GM12878 (cell line): ENCODE data around the gene MRPS14. TPM values are rescaled to one million over a fixed set of nuclear protein-coding genes. Genes with fewer than 3 reads are reported as not detected.
A peak's percentile ranks its signal among the peaks of the same experiment; 100 is the strongest.

ENCODE experiments used
- ATF7 ChIP-seq: fragments of 450-650 bp; IDR thresholded peaks from 2 replicates; pipeline ENCODE4 v1.6.1; 2016; ENCODE audit warnings: low read depth, mild to moderate bottlenecking
- CEBPB ChIP-seq, 2 experiments: fragments of 150-350 bp in 1 of 2; IDR thresholded peaks; 2 replicates each; pipeline ENCODE4 v1.6.1; 2012 to 2014; ENCODE audit warnings: low read depth in 2 of 2, low read length in 2 of 2, borderline replicate concordance in 1 of 2, inconsistent platforms in 1 of 2
- CHD1 ChIP-seq: IDR thresholded peaks from 2 replicates; pipeline ENCODE4 v1.6.1; 2012; ENCODE audit warnings: low read depth, low read length, improper control_type of control experiment
- FOXM1 ChIP-seq: IDR thresholded peaks from 2 replicates; pipeline ENCODE4 v1.6.1; 2012; ENCODE audit warnings: low read depth, mild to moderate bottlenecking, inconsistent platforms, low read length, moderate library complexity
- HCFC1 ChIP-seq: fragments of 150-350 bp; IDR thresholded peaks from 2 replicates; pipeline ENCODE4 v1.6.1; 2014; ENCODE audit warnings: low read length
- HDAC2 ChIP-seq: fragments of 200-600 bp; sonication (generic); IDR thresholded peaks from 2 replicates; pipeline ENCODE4 v1.6.1; 2017
- JUND ChIP-seq: IDR thresholded peaks from 2 replicates; pipeline ENCODE4 v1.6.1; 2012; ENCODE audit warnings: low read depth, mild to moderate bottlenecking, low read length, improper control_type of control experiment, moderate library complexity
- KAT2A ChIP-seq: conservative IDR thresholded peaks from 2 replicates; pipeline ENCODE4 v1.6.1; 2011; ENCODE audit warnings: low read depth, low read length; ENCODE audit not compliant: control insufficient read depth
- MEF2B ChIP-seq: fragments of 450-650 bp; IDR thresholded peaks from 2 replicates; pipeline ENCODE4 v1.6.1; 2018; ENCODE audit warnings: mild to moderate bottlenecking, moderate library complexity; ENCODE audit not compliant: partially characterized antibody, poor library complexity, severe bottlenecking
- MYB ChIP-seq: fragments of 150-350 bp; IDR thresholded peaks from 2 replicates; pipeline ENCODE4 v1.6.1; 2014; ENCODE audit warnings: mild to moderate bottlenecking, low read depth, low read length, borderline replicate concordance
- NR2C1 ChIP-seq: fragments of 450-650 bp; IDR thresholded peaks from 2 replicates; pipeline ENCODE4 v1.6.1; 2017; ENCODE audit warnings: antibody characterized with exemption, mild to moderate bottlenecking, moderate library complexity
- PML ChIP-seq: IDR thresholded peaks from 2 replicates; pipeline ENCODE4 v1.6.1; 2012; ENCODE audit warnings: low read length, inconsistent platforms
- POLR2A ChIP-seq: IDR thresholded peaks from 2 replicates; pipeline ENCODE4 v1.6.1; 2011; ENCODE audit warnings: low read depth, mild to moderate bottlenecking, low read length
- RELA ChIP-seq: fragments of 450-650 bp; IDR thresholded peaks from 2 replicates; pipeline ENCODE4 v1.8.0; 2014; ENCODE audit warnings: borderline replicate concordance; ENCODE audit not compliant: partially characterized antibody
- SMAD1 ChIP-seq: fragments of 450-650 bp; IDR thresholded peaks from 2 replicates; pipeline ENCODE4 v1.6.1; 2018; ENCODE audit warnings: mild to moderate bottlenecking, low read depth; ENCODE audit not compliant: partially characterized antibody
- SP1 ChIP-seq: IDR thresholded peaks from one replicate; pipeline ENCODE4 v1.6.1; 2011; ENCODE audit warnings: low read depth, low read length
- SPI1 ChIP-seq: IDR thresholded peaks from 2 replicates; pipeline ENCODE4 v1.6.1; 2011; ENCODE audit warnings: low read depth, mild to moderate bottlenecking, low read length, moderate library complexity, borderline replicate concordance; ENCODE audit not compliant: insufficient read depth
- STAT1 ChIP-seq: fragments of 450-650 bp; conservative IDR thresholded peaks from 2 replicates; pipeline ENCODE4 v1.6.1; 2014; ENCODE audit warnings: antibody characterized with exemption, mild to moderate bottlenecking
- SUZ12 ChIP-seq: fragments of 200-600 bp; sonication (generic); IDR thresholded peaks from one replicate; pipeline ENCODE4 v1.6.1; 2018; ENCODE audit warnings: antibody characterized with exemption, mild to moderate bottlenecking; ENCODE audit not compliant: unreplicated experiment
- TAF1 ChIP-seq: IDR thresholded peaks from 2 replicates; pipeline ENCODE4 v1.6.1; 2011; ENCODE audit warnings: mild to moderate bottlenecking, low read depth, low read length, borderline replicate concordance
- WRNIP1 ChIP-seq: IDR thresholded peaks from 2 replicates; pipeline ENCODE4 v1.6.1; 2011; ENCODE audit warnings: low read depth, low read length, improper control_type of control experiment, borderline replicate concordance
- ZNF384 ChIP-seq: IDR thresholded peaks from 2 replicates; pipeline ENCODE4 v1.6.1; 2012; ENCODE audit warnings: low read depth, mild to moderate bottlenecking, low read length, improper control_type of control experiment, borderline replicate concordance
- polyA plus RNA-seq, 11 experiments: library from polyadenylated mRNA; depleted of rRNA in 4 of 11; unstranded in 6 of 11; stranded (reverse) in 5 of 11; fragments of >200 nt; fragmentation: Nextera tagmentation in 4 of 11; fragmentation: Illumina TruSeq in 1 of 11; extraction: Ambion mirVana in 4 of 11; extraction: Trizol in 1 of 11; gene quantifications; 1 replicate in 1 of 11; 2 replicates in 10 of 11; pipeline versions ENCODE4 v1.2.1 to v1.2.3, GENCODE V29; 2011 to 2016; ENCODE audit warnings: inconsistent platforms in 2 of 11, missing spikeins in 2 of 11, low read depth in 1 of 11
- total RNA-seq, 4 experiments: library from RNA; depleted of rRNA in 3 of 4; stranded (reverse); fragments of >200 nt in 3 of 4; fragmentation: Illumina TruSeq in 1 of 4; extraction: Trizol in 1 of 4; gene quantifications; 2 replicates each; pipeline versions ENCODE4 v1.2.1 to v1.2.3, GENCODE V29; 2013 to 2021
- TF ChIP-seq, protein P1 (sequence below): IDR thresholded peaks from 2 replicates; pipeline ENCODE4 v1.6.1; 2012; ENCODE audit warnings: low read length, inconsistent platforms
- TF ChIP-seq, protein P2 (sequence below): fragments of 450-650 bp; IDR thresholded peaks from 2 replicates; pipeline ENCODE4 v1.6.1; 2016; ENCODE audit warnings: mild to moderate bottlenecking
- TF ChIP-seq, protein P3 (sequence below): IDR thresholded peaks from 2 replicates; pipeline ENCODE4 v1.6.1; 2012; ENCODE audit warnings: low read depth, low read length, improper control_type of control experiment
- TF ChIP-seq, protein P4 (sequence below): fragments of 450-650 bp; conservative IDR thresholded peaks from 2 replicates; pipeline ENCODE4 v1.6.1; 2017; ENCODE audit warnings: mild to moderate bottlenecking, moderate library complexity
- TF ChIP-seq, protein P5 (sequence below): IDR thresholded peaks from 2 replicates; pipeline ENCODE4 v1.6.1; 2011; ENCODE audit warnings: borderline replicate concordance, low read depth, mild to moderate bottlenecking, moderate library complexity, mixed read lengths, low read length; ENCODE audit not compliant: insufficient read depth; ENCODE audit errors: extremely low read length

The MRPS14 gene
- total and polyA plus RNA-seq, 10 of the 15 experiments (the other 5 are each of a cell fraction or from before 2014, with no cell fraction given) = 31.1 to 224 (median 50.4) TPM

DNA sequence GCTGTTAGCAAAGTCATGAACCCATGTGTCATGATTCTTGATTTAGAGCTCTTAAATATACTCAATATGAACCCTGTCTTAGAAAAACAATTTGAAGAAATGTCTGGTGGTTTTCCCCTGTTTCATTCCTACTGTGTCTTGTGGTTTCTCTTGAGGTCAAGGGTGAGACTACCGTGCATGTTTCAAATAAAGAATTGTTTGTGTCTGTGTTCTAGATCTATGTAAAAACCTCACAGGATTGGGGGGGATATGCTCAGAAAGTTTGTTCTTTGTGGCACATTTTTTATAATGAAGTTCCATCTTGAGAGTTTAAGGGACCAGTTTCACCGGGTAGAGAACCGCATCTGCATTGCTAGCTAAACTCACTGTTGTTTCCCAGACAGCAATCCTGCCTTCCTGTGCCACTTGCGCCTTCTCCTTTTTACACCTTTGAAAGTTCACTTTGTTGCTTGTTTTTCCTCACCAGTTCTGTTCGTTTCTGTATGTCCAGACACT lies 54.4 kb downstream of the MRPS14 start (continued):
- TF ChIP-seq, protein P1, sequence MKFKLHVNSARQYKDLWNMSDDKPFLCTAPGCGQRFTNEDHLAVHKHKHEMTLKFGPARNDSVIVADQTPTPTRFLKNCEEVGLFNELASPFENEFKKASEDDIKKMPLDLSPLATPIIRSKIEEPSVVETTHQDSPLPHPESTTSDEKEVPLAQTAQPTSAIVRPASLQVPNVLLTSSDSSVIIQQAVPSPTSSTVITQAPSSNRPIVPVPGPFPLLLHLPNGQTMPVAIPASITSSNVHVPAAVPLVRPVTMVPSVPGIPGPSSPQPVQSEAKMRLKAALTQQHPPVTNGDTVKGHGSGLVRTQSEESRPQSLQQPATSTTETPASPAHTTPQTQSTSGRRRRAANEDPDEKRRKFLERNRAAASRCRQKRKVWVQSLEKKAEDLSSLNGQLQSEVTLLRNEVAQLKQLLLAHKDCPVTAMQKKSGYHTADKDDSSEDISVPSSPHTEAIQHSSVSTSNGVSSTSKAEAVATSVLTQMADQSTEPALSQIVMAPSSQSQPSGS = peak; percentile 77
- TF ChIP-seq FOXM1 (peak; percentile 92), CHD1 (no peak), POLR2A (no peak), HDAC2 (no peak), ZNF384 (no peak), MYB (no peak), KAT2A (no peak), TAF1 (no peak), PML (peak; percentile 53; the same call in 1 of the 2 replicates), WRNIP1 (no peak), HCFC1 (no peak), SUZ12 (no peak), JUND (no peak), STAT1 (no peak), RELA (no peak), ATF7 (peak; percentile 79), NR2C1 (peak; percentile 75), SMAD1 (no peak), SPI1 (no peak), MEF2B (peak; percentile 77), SP1 (peak; percentile 21), CEBPB (IDR thresholded peaks at IDR 0.05; ENCODE audit: borderline replicate concordance in 1 of 2, low read depth in 2 of 2, low read length in 2 of 2) (peak in 1 of 2 experiments; percentile 70; a peak in 1 of 4 replicates)
- TF ChIP-seq, protein P2, sequence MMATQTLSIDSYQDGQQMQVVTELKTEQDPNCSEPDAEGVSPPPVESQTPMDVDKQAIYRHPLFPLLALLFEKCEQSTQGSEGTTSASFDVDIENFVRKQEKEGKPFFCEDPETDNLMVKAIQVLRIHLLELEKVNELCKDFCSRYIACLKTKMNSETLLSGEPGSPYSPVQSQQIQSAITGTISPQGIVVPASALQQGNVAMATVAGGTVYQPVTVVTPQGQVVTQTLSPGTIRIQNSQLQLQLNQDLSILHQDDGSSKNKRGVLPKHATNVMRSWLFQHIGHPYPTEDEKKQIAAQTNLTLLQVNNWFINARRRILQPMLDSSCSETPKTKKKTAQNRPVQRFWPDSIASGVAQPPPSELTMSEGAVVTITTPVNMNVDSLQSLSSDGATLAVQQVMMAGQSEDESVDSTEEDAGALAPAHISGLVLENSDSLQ = no peak
- TF ChIP-seq, protein P3, sequence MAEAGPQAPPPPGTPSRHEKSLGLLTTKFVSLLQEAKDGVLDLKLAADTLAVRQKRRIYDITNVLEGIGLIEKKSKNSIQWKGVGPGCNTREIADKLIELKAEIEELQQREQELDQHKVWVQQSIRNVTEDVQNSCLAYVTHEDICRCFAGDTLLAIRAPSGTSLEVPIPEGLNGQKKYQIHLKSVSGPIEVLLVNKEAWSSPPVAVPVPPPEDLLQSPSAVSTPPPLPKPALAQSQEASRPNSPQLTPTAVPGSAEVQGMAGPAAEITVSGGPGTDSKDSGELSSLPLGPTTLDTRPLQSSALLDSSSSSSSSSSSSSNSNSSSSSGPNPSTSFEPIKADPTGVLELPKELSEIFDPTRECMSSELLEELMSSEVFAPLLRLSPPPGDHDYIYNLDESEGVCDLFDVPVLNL = no peak
- TF ChIP-seq, protein P4, sequence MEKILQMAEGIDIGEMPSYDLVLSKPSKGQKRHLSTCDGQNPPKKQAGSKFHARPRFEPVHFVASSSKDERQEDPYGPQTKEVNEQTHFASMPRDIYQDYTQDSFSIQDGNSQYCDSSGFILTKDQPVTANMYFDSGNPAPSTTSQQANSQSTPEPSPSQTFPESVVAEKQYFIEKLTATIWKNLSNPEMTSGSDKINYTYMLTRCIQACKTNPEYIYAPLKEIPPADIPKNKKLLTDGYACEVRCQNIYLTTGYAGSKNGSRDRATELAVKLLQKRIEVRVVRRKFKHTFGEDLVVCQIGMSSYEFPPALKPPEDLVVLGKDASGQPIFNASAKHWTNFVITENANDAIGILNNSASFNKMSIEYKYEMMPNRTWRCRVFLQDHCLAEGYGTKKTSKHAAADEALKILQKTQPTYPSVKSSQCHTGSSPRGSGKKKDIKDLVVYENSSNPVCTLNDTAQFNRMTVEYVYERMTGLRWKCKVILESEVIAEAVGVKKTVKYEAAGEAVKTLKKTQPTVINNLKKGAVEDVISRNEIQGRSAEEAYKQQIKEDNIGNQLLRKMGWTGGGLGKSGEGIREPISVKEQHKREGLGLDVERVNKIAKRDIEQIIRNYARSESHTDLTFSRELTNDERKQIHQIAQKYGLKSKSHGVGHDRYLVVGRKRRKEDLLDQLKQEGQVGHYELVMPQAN = no peak
- TF ChIP-seq, protein P5, sequence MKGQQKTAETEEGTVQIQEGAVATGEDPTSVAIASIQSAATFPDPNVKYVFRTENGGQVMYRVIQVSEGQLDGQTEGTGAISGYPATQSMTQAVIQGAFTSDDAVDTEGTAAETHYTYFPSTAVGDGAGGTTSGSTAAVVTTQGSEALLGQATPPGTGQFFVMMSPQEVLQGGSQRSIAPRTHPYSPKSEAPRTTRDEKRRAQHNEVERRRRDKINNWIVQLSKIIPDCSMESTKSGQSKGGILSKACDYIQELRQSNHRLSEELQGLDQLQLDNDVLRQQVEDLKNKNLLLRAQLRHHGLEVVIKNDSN = no peak
